Mesendoderm (in vitro differentiated cells): Measurements from ENCODE around the gene ENDOV.
"Not testable (repeated sequence)": the region's sequence is repeated elsewhere in the genome, so short reads cannot be mapped to it uniquely, and the experiment has no call there.

Experiments used
- DNase-seq: peaks from one replicate; pipeline ENCODE4 v3.0.0; 2013
- H2AK5ac ChIP-seq: 2 replicates; pipeline ENCODE4 v1.6.1; 2013; ENCODE audit warnings: low read length, inconsistent platforms
- H2BK120ac ChIP-seq: 2 replicates; pipeline ENCODE4 v1.6.1; 2013; ENCODE audit warnings: low read depth, mild to moderate bottlenecking, low read length, moderate library complexity, mixed read lengths
- H2BK15ac ChIP-seq: replicated peaks from 2 replicates; pipeline ENCODE4 v1.6.1; 2013; ENCODE audit warnings: low read depth, mild to moderate bottlenecking, moderate library complexity
- H2BK5ac ChIP-seq: 2 replicates; pipeline ENCODE4 v1.6.1; 2013; ENCODE audit warnings: low read length, inconsistent platforms
- H3K18ac ChIP-seq: 2 replicates; pipeline ENCODE4 v1.6.1; 2013; ENCODE audit warnings: mild to moderate bottlenecking, low read length, mixed read lengths
- H3K23ac ChIP-seq: one replicate; pipeline ENCODE4 v1.6.1; 2013; ENCODE audit warnings: low read length
- H3K27ac ChIP-seq: 2 replicates; pipeline ENCODE4 v1.5.1; 2013; ENCODE audit warnings: low read depth, mild to moderate bottlenecking, inconsistent platforms, low read length, moderate library complexity
- H3K27me3 ChIP-seq: 2 replicates; pipeline ENCODE4 v1.6.1; 2013; ENCODE audit warnings: low read length, control low read depth, mild to moderate bottlenecking, inconsistent platforms; ENCODE audit not compliant: insufficient read depth, poor library complexity
- H3K36me3 ChIP-seq: 2 replicates; pipeline ENCODE4 v1.6.1; 2013; ENCODE audit warnings: low read length, inconsistent platforms; ENCODE audit not compliant: control insufficient read depth, insufficient read depth
- H3K4ac ChIP-seq: one replicate; pipeline ENCODE4 v1.6.1; 2013; ENCODE audit warnings: low read depth, mild to moderate bottlenecking, low read length, moderate library complexity
- H3K4me1 ChIP-seq: 2 replicates; pipeline ENCODE4 v1.6.1; 2013; ENCODE audit warnings: low read depth, low read length, inconsistent platforms; ENCODE audit not compliant: control insufficient read depth
- H3K4me2 ChIP-seq: 2 replicates; pipeline ENCODE4 v1.6.1; 2013; ENCODE audit warnings: low read length
- H3K4me3 ChIP-seq: 2 replicates; pipeline ENCODE4 v1.5.1; 2013; ENCODE audit warnings: mild to moderate bottlenecking, low read length
- H3K56ac ChIP-seq: one replicate; pipeline ENCODE4 v1.6.1; 2013; ENCODE audit warnings: low read length
- H3K79me1 ChIP-seq: 2 replicates; pipeline ENCODE4 v1.6.1; 2013; ENCODE audit warnings: low read length, inconsistent platforms
- H3K79me2 ChIP-seq: 2 replicates; pipeline ENCODE4 v1.6.1; 2013; ENCODE audit warnings: mild to moderate bottlenecking, low read length; ENCODE audit not compliant: control insufficient read depth, insufficient read depth
- H3K9ac ChIP-seq: 2 replicates; pipeline ENCODE4 v1.6.1; 2013; ENCODE audit warnings: low read length, inconsistent platforms
- H4K5ac ChIP-seq: one replicate; pipeline ENCODE4 v1.6.1; 2013; ENCODE audit warnings: low read length
- H4K8ac ChIP-seq: one replicate; pipeline ENCODE4 v1.6.1; 2013; ENCODE audit warnings: low read depth, mild to moderate bottlenecking, control low read depth, low read length, moderate library complexity
- WGBS: extraction: QIAGEN DNeasy Blood & Tissue Kit; methylation state at CpG from one replicate; pipeline ENCODE4 v1.1.7; 2013; ENCODE audit warnings: low lambda C conversion rate, missing lambda C conversion rate; ENCODE audit not compliant: insufficient coverage; ENCODE audit errors: extremely low coverage; 5-methylcytosine and 5-hydroxymethylcytosine counted together

ENDOV gene

DNA sequence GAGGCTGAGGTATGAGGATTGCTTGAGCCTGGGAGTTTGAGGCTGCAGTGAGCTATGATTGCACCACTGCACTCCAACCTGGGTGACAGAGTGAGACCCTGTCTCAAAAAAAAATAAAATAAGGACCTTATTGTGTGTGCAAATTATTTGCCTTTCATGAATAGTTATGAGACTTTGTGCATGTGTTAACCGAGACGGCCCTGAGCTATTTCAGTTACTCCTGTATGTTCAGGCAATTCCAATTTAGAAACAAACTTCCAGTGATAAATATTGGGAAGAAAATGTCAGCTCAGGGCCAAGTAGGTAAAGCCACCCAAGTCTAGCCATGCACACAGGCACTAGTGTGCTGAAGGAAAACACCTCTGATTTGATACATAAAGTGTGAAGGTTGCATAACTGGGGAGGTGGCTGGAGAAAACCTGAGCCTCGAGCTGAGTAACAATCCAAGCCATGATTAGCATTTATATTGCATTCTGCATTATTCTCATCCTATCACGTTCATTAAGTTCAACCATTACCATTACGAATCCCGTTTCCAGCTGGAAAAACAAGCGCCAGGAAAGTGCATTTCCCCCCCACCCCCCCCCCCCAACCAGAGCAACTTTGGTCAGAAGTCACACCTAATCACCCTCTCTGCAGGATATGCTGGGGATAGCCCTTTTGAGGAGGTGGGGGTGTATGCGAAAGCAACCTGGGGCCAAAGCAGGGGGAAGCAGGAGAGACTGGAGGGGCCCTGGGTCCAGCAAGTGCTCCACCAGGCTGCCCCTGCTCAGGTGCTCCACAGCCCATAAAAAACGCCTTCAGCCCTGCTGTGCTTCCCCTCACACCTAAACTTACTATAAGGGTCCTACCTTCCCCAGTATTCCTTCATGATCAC, 18.6 kb upstream of the ENDOV start:
- Histone ChIP-seq H3K4me3 (no peak overlapping the region), H4K8ac (no peak overlapping the region), H3K79me2 (no peaks in the 10 kb centered on the region), H3K9ac (no peak overlapping the region), H3K27ac (peak overlapping the region; percentile 2), H4K5ac (no peak overlapping the region), H3K4me2 (no peak overlapping the region), H2BK120ac (no peak overlapping the region), H3K23ac (no peak overlapping the region), H3K4ac (no peak overlapping the region), H3K56ac (peak overlapping the region; percentile 65), H3K27me3 (no peaks in the 10 kb centered on the region), H3K36me3 (no peaks in the 10 kb centered on the region), H3K18ac (no peak overlapping the region), H2BK15ac (no peak overlapping the region), H3K79me1 (no peaks in the 10 kb centered on the region), H3K4me1 (peaks cover 21% of the 10 kb centered on the region), H2BK5ac (no peak overlapping the region), H2AK5ac (no peak overlapping the region)
- DNase-seq, result peak; percentile 18
- no CpG with 5 or more reads among the region's 9 CpGs for WGBS

GRCh38 chr17:80397034-80397387, 18.0 kb upstream of the ENDOV start:
- Histone ChIP-seq H3K4me3 (no peak overlapping the region), H2BK15ac (no peak overlapping the region), H3K79me1 (no peaks in the 10 kb centered on the region), H3K36me3 (no peaks in the 10 kb centered on the region), H3K18ac (no peak overlapping the region), H3K23ac (no peak overlapping the region), H3K9ac (peak overlapping the region; percentile 11), H2AK5ac (peak overlapping the region; percentile 18), H3K4ac (no peak overlapping the region), H3K4me2 (no peak overlapping the region), H4K8ac (no peak overlapping the region), H2BK5ac (no peak overlapping the region), H3K79me2 (no peaks in the 10 kb centered on the region), H3K4me1 (peaks cover 21% of the 10 kb centered on the region), H2BK120ac (no peak overlapping the region), H3K27me3 (no peaks in the 10 kb centered on the region), H3K56ac (peak overlapping the region; percentile 65), H3K27ac (peak overlapping the region; percentile 2), H4K5ac (no peak overlapping the region)
- no CpG with 5 or more reads among the region's 6 CpGs for WGBS
- DNase-seq, result no peak

- H3K79me1 ChIP-seq, result no peaks in the 10 kb centered on the region
- H2AK5ac ChIP-seq, result no peak overlapping the region
- no peak overlapping the region for H3K18ac ChIP-seq
- no peak overlapping the region for H3K9ac ChIP-seq
- peak overlapping the region; percentile 56 for H3K56ac ChIP-seq
- H2BK120ac ChIP-seq, result no peak overlapping the region
- H3K4me2 ChIP-seq, result no peak overlapping the region
- WGBS, result no CpG with 5 or more reads among the region's 10 CpGs
- peak overlapping the region; percentile 29 for H3K23ac ChIP-seq
- H3K4me3 ChIP-seq, result no peak overlapping the region
- H3K27ac ChIP-seq, result peak overlapping the region; percentile 59
- peaks cover 21% of the 10 kb centered on the region for H3K4me1 ChIP-seq
- no peak overlapping the region for H2BK5ac ChIP-seq
- no peaks in the 10 kb centered on the region for H3K36me3 ChIP-seq
- no peak overlapping the region for H3K4ac ChIP-seq
- DNase-seq, result peak; percentile 20
- H2BK15ac ChIP-seq, result no peak overlapping the region
- no peak overlapping the region for H4K8ac ChIP-seq
- no peaks in the 10 kb centered on the region for H3K27me3 ChIP-seq
- H3K79me2 ChIP-seq, result no peaks in the 10 kb centered on the region
- H4K5ac ChIP-seq, result no peak overlapping the region
Measured at GRCh38 chr17:80397686-80398085, 17.3 kb upstream of the ENDOV start.

- H2BK120ac ChIP-seq, H3K56ac ChIP-seq, H2AK5ac ChIP-seq, H3K9ac ChIP-seq, H3K79me2 ChIP-seq, H3K4ac ChIP-seq, H3K79me1 ChIP-seq, H2BK5ac ChIP-seq, H3K23ac ChIP-seq, H4K5ac ChIP-seq, H4K8ac ChIP-seq, H3K4me3 ChIP-seq, DNase-seq, H3K4me2 ChIP-seq, H3K27me3 ChIP-seq, H2BK15ac ChIP-seq, H3K18ac ChIP-seq, H3K27ac ChIP-seq, H3K36me3 ChIP-seq: not testable (repeated sequence)
- peaks cover 11% of the 10 kb centered on the region for H3K4me1 ChIP-seq
- WGBS, result no CpG with 5 or more reads among the region's 9 CpGs
Measured at GRCh38 chr17:80401086-80401485, 13.9 kb upstream of the ENDOV start.

DNA sequence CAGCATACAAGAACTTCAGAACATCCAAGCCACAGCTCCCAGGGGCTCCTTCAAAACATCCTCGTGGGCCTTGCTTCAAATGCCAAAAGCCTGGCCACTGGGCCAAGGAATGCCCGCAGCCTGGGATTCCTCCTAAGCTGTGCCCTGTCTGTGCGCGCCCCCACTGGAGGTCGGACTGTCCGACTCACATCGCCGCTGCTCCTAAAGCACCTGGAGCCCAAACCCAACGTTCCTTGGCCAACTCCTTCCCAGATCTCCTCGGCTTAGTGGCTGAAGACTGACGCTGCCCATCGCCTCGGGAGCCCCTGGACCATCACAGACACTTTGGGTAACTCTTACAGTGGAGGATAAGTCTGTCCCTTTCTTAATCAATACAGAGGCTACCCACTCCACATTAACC, 12.9 kb upstream of the ENDOV start:
- not testable (repeated sequence) for H2BK5ac ChIP-seq, H3K27me3 ChIP-seq, H2BK120ac ChIP-seq, H3K23ac ChIP-seq, H2AK5ac ChIP-seq, DNase-seq, H3K4me3 ChIP-seq, H3K27ac ChIP-seq, H3K18ac ChIP-seq, H4K5ac ChIP-seq, H3K79me2 ChIP-seq, H3K56ac ChIP-seq, H3K9ac ChIP-seq, H2BK15ac ChIP-seq, H3K4ac ChIP-seq, H3K4me2 ChIP-seq, H3K36me3 ChIP-seq, H3K79me1 ChIP-seq, H3K4me1 ChIP-seq, H4K8ac ChIP-seq
- no CpG with 5 or more reads among the region's 13 CpGs for WGBS

DNA sequence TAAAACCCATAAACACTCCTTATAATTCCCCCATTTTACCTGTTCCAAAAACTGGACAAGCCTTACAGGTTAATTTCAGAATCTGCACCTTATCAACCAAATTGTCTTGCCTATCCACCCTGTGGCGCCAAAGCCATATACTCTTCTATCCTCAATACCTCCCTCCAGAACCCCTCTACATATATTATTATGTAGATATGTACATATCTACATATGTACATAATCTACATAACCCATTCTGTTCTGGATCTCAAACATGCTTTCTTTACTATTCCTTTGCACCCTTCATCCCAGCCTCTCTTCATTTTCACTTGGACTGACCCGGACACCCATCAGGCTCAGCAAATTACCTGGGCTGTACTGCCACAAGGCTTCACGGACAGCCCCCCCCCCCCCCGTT, 12.0 kb upstream of the ENDOV start:
- H2AK5ac ChIP-seq, result no peak overlapping the region

More for the DNA sequence above, 12.0 kb upstream of the ENDOV start:
- H2BK120ac ChIP-seq, result no peak overlapping the region
- no peak overlapping the region for H3K4me3 ChIP-seq
- H3K79me2 ChIP-seq, result no peaks in the 10 kb centered on the region
- no peak overlapping the region for H3K4ac ChIP-seq
- WGBS, result no CpG with 5 or more reads among the region's 4 CpGs
- H2BK15ac ChIP-seq, result no peak overlapping the region
- no peak overlapping the region for H4K8ac ChIP-seq
- no peak overlapping the region for H3K56ac ChIP-seq
- H3K27me3 ChIP-seq, result no peaks in the 10 kb centered on the region
- no peaks in the 10 kb centered on the region for H3K4me1 ChIP-seq
- H3K27ac ChIP-seq, result no peak overlapping the region
- no peak overlapping the region for H3K18ac ChIP-seq
- H3K79me1 ChIP-seq, result no peaks in the 10 kb centered on the region
- H3K4me2 ChIP-seq, result no peak overlapping the region
- no peak overlapping the region for H4K5ac ChIP-seq
- DNase-seq, result no peak
- H3K23ac ChIP-seq, result no peak overlapping the region
- H2BK5ac ChIP-seq, result no peak overlapping the region
- no peaks in the 10 kb centered on the region for H3K36me3 ChIP-seq
- H3K9ac ChIP-seq, result no peak overlapping the region
